HG02623 (cell line): ENCODE results near the gene SORBS1.

Experiments
- ATAC-seq: cut with Tn5 transposase; IDR thresholded peaks from one replicate; pipeline ENCODE4 v1.9.1; 2021; ENCODE audit warnings: moderate library complexity; ENCODE audit not compliant: unreplicated experiment

SORBS1 gene

DNA sequence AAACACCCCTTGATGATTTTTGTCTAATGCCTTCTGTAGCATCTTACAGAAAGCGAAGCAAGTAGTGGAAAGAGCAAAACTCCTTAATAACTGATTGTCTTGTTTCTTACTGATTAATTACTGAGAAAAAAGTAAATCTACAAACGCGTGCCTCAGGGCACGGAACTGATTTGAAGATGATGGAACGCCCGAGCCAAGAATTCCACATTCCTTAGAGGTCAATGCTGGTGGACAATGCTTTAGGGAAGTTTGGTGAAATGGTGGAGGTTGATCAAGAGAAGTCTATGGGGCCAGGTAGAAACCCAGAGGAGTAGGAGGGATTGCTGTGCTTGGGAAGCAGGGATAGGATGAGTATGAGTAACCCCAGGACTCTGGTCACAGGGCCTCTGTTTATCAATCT is 5.0 kb upstream of the SORBS1 start:
- ATAC-seq = no peak

DNA sequence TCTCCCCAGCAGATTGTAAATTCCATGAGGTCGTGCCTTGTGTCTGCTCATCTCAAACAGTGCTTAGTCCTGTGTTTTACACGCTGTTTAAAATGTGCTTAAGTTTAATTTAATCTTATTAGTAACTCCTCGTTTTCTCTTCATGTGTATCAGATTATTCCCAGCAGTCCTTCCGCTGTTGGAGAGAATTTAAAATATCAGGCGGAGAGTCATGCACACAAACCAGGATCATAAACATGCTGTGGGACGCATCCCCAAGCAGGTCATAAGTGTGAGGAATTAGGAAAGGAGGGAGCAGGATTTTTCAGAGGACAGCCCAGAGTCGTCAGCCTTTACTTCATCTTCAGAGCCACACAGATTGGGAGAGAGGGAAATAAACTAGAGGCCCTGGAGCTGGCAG is 4.2 kb upstream of the SORBS1 start:
- ATAC-seq = no peak

DNA sequence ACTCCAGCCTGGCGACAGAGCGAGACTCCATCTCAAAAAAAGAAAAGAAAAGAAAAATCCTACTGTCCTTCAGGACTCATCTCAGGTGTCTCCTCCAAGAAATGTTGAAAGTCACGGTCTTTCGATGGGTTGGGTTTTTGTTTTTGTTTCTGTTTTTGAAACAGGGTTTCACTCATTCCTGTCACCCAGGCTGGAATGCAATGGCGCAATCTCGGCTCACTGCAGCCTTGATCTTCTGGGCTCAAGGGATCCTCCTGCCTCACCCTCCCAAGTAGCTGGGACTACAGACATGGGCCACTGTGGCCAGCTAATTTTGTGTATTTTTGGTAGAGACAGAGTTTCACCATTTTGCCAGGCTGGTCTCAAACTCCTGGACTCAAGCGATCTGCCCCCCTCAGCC is 3.1 kb upstream of the SORBS1 start:
- no peak for ATAC-seq

DNA sequence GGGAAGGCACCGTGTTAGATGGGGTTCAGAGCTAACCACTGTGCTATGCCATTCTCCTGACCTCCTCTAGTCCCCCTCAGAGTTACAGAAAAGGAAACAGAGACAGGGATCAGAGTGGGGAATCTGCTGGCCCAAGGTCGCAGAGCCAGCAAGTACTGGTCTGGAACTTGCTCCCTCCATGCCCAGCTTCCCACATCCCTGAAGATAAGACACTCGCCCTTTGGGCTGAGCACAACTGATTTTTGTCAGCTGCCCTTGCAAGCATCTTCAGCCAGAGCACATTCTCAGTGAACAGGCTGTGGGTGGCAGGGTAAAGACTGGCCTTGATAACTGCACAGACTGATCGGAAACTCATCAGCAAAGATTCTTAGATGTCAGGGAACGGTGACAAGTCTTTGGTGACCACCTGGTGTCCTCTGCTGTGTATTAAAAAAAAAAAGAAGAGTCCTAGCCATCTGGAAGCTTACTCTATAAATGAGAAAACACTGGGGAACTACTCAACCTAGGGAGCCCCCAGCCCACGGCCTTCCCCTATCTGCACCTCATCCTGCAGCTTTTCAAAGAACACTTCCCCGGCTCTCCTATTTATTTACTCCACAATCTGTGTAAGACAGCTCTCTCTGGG is 1.3 kb upstream of the SORBS1 start:
- no peak for ATAC-seq

DNA sequence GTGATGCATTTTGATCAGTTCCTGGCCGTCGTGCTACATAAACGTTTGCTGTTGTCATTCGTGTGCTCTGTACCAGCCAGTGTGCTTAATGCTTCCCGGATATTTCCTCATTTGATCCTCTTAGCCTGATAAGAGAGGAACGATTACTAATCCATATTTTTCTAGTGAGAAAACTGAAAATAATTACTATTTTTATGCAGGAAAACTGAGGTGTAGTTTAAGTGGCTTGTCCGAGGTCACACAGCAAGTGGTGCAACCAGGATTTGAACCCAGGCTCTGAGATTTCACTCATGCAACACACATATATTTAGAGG is 650 bp upstream of the SORBS1 start:
- ATAC-seq = no peak

DNA sequence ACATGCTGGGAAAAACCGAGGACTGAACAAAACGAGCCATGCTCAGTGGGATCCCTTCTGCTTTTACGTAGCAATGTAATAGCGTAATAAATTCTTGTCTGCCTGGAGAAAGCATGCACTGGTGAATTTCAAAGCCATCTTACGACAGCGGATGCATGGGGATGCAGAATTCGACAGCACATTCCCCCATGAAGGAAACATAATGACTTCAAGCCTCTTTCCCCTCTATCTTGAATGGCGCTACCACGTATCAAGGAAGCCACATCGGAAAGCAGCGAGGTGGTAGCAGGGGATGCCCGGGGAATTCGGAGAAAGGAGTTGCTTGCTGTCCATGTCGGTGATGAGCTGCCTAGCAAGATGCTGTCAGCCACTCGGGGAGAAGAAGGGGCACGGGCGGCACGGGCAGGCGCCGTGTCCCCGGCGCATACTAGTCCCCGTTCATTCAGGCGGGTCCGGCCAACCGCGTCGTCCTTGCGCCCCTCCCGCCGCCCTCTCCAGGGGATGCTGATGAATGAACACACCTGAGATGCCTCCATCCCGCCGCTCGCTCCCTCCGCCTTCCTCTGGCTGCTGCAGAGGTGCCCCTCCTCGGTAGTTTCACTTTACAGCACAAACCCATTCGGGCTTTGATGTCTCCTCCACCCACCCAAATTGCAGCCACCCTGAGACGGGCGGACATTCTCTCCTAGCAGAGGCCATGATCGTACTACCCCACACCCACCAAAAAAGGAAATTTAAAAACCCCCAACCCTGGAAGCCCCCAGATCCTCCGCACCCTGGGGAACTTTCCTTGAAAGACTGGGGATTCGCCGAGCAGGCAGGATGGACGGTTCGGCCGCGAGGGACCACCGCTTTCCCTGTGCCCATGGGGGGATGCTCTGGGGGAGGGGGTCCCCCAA is 644 bp downstream of the SORBS1 start:
- ATAC-seq = no peak

DNA sequence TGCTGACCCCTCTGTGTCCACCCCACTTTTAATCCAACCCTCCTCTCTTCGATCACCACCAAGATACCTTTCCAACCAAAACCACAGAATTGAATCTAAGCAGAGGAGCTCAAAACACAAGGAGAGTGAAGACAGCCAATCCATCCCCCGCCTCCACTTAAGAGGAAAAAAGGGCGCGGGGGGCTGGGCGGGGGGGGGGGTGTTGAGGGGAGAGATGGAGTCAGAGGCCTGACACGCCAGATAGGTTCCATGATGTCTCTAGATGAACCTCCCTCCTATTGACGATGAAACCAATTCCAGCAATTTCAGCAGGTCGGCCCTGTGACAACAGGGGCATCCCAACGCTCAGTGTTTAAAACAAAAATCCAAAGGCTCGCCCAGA is 1.3 kb downstream of the SORBS1 start:
- ATAC-seq = no peak

DNA sequence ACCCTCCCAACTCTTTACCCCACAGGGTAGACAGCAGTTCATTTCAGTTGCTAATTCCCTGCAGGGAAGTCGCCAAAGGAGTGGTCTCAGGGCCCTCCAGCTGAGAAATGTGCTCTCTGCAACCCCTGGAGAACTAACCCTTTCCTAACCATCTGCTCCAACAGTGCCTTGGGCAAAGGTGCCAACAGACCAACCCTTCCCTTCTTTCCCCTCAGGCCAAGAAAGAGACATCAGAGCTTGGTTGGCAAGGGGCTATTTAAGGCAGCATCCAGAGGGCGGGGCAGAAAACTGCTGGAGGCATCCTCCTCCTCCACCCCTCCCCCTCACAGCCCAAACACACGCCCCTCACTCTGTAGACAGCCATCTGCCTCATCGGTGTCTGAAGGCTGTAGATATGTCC is 1.7 kb downstream of the SORBS1 start:
- no peak for ATAC-seq

DNA sequence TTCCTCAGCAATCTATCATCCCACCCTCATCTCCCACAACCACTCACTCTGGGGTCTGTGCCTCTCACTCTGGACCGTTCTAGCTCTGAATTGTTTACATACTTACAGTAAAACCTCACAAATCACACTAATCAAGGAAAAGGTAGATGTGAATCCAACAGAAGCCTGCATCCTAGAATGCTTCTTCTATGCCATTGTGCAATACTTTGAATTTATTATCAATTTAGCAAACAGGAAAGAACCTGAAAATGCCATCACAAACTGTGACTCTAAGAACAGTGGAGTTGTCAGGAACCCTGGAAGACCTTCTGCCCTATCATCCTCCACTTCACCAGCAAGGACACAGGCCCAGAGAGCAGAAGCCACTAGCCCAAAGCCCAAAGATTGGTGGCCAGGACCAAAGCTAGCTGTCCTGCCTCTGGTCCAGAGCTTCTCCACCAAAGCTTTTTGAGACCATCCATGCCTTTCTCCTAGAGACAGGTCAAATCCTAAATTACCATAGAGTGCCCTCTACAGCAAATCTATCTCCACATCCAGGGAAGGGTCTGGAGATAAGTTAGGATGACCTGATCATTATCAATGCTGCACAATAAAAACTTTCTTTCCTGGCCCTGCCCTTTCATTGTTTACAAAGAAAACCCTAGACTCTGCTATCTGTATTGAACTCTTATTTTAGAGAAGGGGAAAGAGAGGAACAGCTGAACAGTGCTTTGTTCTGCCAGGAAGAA is 2.4 kb downstream of the SORBS1 start:
- ATAC-seq = no peak

DNA sequence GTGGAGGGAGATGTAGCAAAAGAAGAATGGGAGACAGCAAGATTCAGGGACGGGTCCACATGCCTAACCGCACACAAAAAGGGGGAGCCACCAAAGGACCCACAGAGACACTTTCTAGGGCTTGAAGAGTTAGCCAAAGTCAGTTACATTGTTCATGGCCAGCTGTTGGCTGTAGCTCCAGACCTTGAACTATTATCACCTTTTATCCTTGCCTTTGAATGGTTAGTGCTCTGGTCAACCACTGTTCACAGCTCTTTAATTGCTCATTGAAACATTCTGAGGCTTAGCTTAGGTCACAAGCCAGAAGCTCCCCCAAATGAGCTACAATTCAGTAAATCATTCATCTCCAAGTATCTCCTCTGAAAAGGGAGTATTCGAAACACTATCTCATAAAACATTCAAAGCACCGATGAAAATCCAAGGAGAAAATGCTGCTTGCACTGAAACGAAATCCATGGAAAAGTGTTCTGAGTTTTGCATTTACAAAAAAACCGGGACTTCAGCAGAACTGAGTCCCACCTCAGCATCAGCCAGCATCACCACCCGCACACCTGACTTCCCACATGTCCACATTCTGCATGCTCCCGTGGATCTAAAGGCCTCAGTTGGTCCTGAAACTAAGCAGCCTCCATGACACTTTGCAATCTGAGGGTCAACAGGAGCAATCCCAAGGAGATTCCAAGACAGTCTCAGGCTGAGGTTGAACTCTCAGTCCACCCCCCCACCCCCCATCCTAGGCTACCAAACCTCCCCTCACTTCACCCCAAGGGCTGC is 4.0 kb downstream of the SORBS1 start:
- ATAC-seq = no peak

DNA sequence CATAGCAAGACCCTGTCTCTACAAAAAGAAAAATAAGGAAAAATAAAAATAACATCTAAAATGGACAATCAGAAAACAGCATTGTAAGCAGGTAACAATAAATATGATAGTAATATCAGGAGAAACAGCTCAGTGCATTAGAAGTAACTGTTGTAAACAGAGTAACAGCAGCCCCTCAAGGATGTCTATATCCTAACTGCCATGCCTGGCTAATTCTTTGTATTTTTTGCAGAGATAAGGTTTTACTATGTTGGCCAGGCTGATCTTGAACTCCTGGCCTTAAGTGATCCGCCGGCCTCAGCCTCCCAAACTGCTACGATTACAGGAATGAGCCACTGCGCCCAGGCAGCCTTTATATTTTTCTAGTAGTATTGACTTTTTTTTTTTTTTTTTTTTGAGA is 7.5 kb downstream of the SORBS1 start:
- no peak for ATAC-seq

DNA sequence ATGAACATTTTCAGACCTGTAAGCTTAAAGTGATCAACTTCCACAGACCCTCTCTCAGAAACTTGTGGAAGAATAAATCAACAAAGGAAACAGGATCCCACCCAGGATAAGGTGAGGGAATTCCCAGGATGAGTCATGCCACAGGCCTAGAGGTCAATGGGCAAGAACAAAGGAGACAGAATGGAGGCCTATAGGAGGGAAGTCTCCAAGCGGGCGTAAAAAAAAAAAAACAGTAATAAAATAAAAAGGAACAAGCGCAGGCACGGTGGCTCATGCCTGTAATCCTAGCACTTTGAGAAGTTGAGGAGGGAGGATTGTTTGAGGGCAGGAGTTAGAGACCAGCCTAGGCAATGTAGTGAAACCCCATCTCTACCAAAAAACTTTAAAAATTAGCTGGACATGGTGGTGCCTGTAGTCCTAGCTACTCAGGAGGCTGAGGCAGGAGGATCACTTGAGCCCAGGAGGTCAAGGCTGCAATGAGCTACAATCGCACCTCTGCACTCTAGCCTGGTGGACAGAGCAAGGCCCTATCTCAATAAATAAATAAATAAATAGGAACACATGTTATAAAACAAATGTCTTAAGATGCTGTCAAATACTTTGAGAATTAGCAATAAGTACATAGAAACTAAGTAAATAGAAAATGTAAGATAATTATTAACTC is 8.4 kb downstream of the SORBS1 start:
- no peak for ATAC-seq

DNA sequence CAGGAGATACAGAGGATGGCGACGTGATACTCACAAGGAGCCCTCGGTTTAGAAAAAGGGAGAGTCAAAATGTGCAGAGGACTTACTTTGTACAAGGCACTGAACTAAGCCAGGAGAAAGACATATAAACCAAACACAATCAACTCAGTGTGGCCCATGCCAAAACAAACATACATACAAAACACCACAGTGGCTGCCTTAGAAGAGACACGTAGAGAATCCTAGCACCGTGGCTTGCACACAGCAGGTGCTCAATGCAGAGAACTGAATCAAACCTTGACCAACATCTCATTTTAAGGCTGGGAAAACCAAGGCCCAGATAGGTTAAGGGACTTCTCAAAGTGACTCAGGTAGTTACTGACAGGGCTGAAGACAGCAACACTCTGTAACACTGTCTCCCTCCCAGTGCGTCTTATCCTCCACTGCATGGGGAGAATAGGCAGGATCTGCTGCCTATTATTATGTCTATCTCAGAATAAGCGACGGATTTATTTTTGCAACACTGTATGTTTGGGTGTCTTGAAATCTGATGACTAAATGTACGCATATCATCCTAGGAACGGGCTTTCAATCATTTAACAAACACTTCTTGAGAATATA is 11.0 kb downstream of the SORBS1 start:
- ATAC-seq = no peak

DNA sequence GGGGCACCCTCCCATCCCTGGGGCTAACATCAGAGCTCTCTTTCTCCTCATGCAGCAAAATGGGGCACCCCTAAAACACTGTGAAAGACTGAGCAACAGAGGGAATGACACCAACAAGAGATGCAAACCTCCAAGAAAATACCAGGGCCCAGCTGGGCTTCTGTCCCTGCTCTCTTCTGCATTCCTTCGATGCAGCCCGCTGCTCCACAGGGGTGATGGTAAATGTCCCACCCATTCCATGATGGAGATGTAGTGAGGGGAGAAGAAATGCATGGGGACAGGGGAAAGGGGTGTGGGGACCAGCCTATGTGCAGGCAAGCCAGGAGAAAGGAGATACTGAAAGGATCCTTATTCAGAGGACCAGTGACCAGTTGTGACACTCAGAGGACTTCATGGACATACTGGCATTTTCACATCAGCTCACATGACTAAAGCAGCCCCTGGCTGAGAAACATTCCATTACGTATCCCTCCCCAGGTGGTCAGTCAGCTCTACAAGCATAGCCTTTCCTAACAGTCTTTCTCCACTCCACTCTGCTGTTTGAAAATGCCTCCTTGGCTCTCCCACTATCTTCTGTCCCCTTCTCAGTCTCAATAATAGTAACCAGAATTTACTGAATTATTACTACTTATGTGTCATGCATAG is 13.3 kb downstream of the SORBS1 start:
- no peak for ATAC-seq

DNA sequence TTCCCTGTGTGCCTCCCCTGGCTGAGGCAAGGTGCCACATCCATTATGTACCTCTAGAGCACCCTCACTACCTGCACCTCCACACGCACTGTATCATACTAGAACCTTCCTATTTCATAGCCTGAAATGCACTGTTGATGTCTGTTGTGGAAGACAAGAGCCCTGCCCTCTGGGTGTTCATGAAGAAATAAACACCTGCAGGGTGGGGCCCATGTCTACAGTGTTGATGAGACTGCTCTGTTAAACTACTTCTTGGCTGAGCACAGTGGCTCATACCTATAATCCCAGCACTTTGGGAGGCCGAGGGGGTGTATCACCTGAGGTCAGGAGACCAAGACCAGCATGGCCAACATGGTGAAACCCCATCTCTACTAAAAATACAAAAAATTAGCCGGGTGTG is 14.0 kb downstream of the SORBS1 start:
- ATAC-seq = no peak

DNA sequence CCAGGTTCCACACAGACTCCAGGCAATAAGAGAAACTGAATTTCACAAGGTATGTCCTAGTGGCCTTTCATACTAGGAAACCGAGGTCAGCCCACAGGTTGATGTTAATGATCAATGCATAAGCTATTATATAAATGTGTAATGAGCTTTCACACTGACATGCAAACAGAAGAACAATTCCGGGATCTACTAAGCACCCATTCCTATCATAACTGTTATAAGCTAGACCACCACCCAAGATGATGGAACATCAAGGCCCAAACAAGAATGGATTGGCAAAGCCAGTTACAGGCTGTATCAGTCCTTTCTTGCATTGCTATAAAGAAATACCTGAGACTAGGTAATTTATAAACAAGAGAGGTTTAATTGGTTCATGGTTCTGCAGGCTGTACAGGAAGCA is 15.2 kb downstream of the SORBS1 start:
- ATAC-seq = no peak

DNA sequence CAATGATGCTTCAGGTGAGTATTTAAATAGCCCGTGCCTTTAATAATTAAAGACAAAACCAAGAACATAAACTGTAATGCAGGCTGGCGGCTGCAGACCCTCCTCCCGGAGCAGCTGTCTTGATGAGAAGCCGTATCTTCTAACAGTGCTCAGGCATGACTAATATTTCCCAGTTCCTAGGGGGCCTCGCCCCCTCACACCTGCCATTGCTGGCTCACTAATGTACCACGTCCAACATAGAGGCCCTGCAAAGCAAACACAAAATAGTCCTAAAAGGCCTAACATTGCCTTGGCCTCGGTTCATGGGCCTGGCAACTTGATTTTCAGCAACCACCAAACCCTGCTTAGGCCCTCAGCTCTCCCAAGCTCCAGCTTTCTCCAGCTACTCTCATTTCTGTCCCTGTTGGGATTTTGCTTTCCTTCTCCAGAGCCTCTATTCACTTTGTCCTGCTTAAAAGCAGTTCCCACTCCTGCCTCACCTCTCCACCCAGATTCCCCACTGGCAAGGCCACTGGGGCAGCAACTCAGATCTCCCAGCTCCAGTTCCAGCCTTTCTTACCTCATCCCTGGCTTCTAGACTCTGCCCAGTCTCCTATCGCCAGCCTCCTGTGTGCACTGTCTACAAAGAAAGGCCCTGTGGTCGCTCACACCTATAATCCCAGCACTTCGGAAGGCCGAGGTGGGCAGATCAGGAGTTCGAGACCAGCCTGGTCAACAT is 16.2 kb downstream of the SORBS1 start:
- ATAC-seq = no peak

DNA sequence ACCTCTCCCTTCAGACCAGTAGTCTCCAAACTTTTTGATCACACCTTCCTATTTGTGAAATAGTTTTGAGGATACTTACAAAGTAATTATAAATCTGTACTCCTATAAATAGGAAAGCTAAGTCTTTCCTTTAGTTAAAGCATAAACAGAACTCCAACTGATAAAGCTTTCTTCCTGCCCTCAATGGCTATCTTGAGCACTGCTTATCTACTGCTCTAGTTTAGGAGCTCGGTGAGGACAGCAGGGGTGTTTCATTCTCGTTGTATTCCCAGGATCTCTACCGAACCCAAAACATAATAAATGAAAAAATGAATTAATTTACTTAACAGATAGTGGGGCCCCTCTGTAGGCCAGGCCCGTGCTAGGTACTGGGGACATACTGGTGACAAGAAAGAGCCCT is 17.7 kb downstream of the SORBS1 start:
- ATAC-seq = no peak

DNA sequence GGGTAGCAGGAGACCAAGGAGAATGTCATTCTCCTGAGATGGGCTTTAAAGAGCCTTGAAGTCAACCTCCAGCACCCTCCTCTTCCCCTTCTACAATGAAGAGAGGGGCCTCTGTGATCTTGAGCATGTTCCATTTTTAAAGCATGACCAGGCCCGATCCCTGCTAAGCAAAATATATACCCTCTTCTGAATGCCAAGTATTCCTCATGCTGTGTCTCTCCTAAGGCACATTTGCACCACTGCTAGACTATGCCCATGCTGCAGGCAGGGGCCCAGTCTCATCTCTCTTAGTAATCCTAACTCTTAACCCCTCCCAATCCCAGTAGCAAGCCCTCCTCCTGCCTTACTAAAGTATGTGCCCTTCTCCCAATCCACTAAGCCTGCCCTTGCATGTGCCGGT is 18.4 kb downstream of the SORBS1 start:
- ATAC-seq = no peak
